Central memory CD8-positive, alpha-beta T cell (primary cell): ENCODE data around the gene USP11.

Experiments used
- ATAC-seq: fragments of 150-1000 bp; cut with Tn5 transposase; replicated peaks from 2 replicates; pipeline ENCODE4 v1.10.0; 2022; ENCODE audit warnings: mild to moderate bottlenecking, moderate FRiP score, moderate number of reproducible peaks; ENCODE audit not compliant: poor library complexity, severe bottlenecking; ENCODE audit errors: extremely low read depth
- DNase-seq, 2 donors: peaks; one replicate each; pipeline ENCODE4 v3.0.0; 2021; ENCODE audit warnings: low spot score in 2 of 2
- H3K27ac Mint-ChIP-seq: one replicate; pipeline ENCODE4 v1.8.0; 2022; ENCODE audit warnings: low read depth, mild to moderate bottlenecking, moderate library complexity, mixed read lengths
- H3K27me3 Mint-ChIP-seq: one replicate; pipeline ENCODE4 v1.8.0; 2022; ENCODE audit warnings: mixed read lengths
- H3K36me3 Mint-ChIP-seq: one replicate; pipeline ENCODE4 v1.8.0; 2022; ENCODE audit warnings: mild to moderate bottlenecking, moderate library complexity, mixed read lengths; ENCODE audit not compliant: insufficient read depth
- H3K4me1 Mint-ChIP-seq: one replicate; pipeline ENCODE4 v1.8.0; 2022; ENCODE audit warnings: mixed read lengths
- H3K4me3 Mint-ChIP-seq: one replicate; pipeline ENCODE4 v1.8.0; 2022; ENCODE audit warnings: mild to moderate bottlenecking, moderate library complexity, mixed read lengths
- H3K9me3 Mint-ChIP-seq: one replicate; pipeline ENCODE4 v1.8.0; 2022; ENCODE audit warnings: mixed read lengths

USP11 gene

GRCh38 chrX:47232803-47233332 is at the start of gene USP11:
Gene USP11, plus strand, starts transcription at chrX:47233009. Its CDS starts 35 bp downstream, at chrX:47233044.
- Mint-ChIP-seq H3K4me3 (peak within 1 kb of the TSS; percentile 93), H3K27ac (peak within 1 kb of the TSS; percentile 100), H3K27me3 (no peaks in the 10 kb centered on the region), H3K9me3 (no peaks in the 10 kb centered on the region), H3K36me3 (peaks cover 32% of the 10 kb centered on the region), H3K4me1 (peaks cover 20% of the 10 kb centered on the region)
- peak; percentile 36 to 37 for DNase-seq
- ATAC-seq: peak; percentile 33

DNA sequence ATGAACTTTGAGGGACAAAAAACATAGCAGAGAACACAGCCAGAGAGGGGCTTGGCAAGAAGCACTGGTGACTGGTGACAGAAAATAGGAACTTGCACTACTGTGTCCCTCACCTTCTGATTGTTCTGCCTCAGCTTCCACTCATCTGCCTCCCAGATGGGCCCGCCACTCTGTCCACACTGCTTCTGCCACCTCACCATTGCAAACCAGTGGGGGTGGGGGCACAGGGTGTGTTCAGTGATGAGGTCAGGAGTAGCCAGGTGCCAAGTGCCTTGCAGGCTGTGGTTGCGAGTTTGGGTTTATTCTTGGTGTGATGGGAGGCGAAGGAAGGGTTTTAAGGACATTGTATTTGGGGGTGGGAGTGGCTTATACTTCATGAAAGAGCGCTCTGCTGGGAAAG is 48.3 kb upstream of the USP11 start:
- Mint-ChIP-seq H3K4me3 (no peak overlapping the region), H3K27me3 (no peaks in the 10 kb centered on the region), H3K27ac (no peak overlapping the region), H3K36me3 (peaks cover 23% of the 10 kb centered on the region), H3K4me1 (no peaks in the 10 kb centered on the region), H3K9me3 (no peaks in the 10 kb centered on the region)
- ATAC-seq: no peak
- DNase-seq: no peak

DNA sequence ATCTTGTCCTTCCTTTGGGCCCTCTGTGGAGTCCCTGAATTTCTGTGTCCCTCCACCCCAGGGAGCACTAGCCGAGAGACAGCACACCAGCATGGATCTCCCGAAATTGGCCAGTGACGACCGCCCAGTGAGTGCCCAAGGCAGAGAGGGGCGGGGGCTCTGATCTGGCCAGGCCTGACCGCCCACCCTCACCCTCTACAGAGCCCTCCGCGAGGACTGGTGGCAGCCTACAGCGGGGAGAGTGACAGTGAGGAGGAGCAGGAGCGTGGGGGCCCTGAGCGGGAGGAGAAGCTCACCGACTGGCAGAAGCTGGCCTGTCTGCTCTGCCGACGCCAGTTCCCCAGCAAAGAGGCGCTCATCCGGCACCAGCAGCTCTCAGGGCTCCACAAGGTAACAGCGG is 47.6 kb upstream of the USP11 start:
- no peaks in the 10 kb centered on the region for H3K9me3 Mint-ChIP-seq
- no peaks in the 10 kb centered on the region for H3K27me3 Mint-ChIP-seq
- ATAC-seq (no peak), DNase-seq (no peak)
- H3K4me1 Mint-ChIP-seq: no peaks in the 10 kb centered on the region
- peaks cover 23% of the 10 kb centered on the region for H3K36me3 Mint-ChIP-seq
- H3K4me3 Mint-ChIP-seq: no peak overlapping the region
- no peak overlapping the region for H3K27ac Mint-ChIP-seq

DNA sequence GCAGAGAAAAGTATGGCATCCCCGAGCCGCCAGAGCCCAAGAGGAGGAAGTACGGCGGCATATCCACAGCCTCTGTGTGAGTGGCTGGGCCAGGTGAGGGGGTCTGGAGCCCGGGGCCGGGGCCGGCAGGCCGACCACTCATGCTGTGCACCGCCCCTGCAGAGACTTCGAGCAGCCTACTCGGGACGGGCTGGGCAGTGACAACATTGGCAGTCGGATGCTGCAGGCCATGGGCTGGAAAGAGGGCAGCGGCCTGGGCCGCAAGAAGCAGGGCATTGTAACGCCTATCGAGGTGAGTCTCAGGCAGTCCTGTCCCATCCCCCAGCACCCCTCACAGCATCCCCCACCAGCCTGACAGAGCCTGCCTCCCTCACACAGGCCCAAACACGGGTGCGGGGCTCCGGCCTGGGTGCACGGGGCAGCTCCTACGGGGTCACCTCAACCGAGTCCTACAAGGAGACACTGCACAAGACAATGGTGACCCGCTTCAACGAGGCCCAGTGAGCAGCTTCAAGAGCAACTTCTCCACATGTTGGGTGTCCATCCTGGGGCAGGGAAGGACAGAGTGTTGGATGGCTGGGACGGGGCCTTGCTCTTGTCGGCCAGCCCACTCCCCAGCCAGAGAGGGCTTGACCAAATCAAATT is 46.6 kb upstream of the USP11 start:
- Mint-ChIP-seq H3K27me3 (no peaks in the 10 kb centered on the region), H3K4me1 (peaks cover 8% of the 10 kb centered on the region), H3K4me3 (no peak overlapping the region), H3K9me3 (no peaks in the 10 kb centered on the region), H3K27ac (no peak overlapping the region), H3K36me3 (peaks cover 19% of the 10 kb centered on the region)
- DNase-seq (no peak), ATAC-seq (no peak)

GRCh38 chrX:47187106-47187677 is 45.6 kb upstream of the USP11 start:
- peaks cover 8% of the 10 kb centered on the region for H3K4me1 Mint-ChIP-seq
- H3K36me3 Mint-ChIP-seq: peaks cover 13% of the 10 kb centered on the region
- peak overlapping the region; percentile 85 for H3K27ac Mint-ChIP-seq
- DNase-seq: no peak
- H3K9me3 Mint-ChIP-seq: no peaks in the 10 kb centered on the region
- no peak for ATAC-seq
- H3K4me3 Mint-ChIP-seq: no peak overlapping the region
- no peaks in the 10 kb centered on the region for H3K27me3 Mint-ChIP-seq

- Mint-ChIP-seq H3K36me3 (peaks cover 13% of the 10 kb centered on the region), H3K9me3 (no peaks in the 10 kb centered on the region), H3K4me1 (peaks cover 14% of the 10 kb centered on the region), H3K4me3 (no peak overlapping the region), H3K27me3 (no peaks in the 10 kb centered on the region), H3K27ac (no peak overlapping the region)
- DNase-seq (no peak), ATAC-seq (no peak)
These were observed 42.9 kb upstream of the USP11 start for GRCh38 chrX:47189906-47190305.

GRCh38 chrX:47190445-47191269 is 42.2 kb upstream of the USP11 start:
- H3K27ac Mint-ChIP-seq: peak overlapping the region; percentile 97
- peaks cover 9% of the 10 kb centered on the region for H3K36me3 Mint-ChIP-seq
- DNase-seq (peak; percentile 39 to 65), ATAC-seq (peak; percentile 75)
- no peaks in the 10 kb centered on the region for H3K9me3 Mint-ChIP-seq
- H3K27me3 Mint-ChIP-seq: no peaks in the 10 kb centered on the region
- peaks cover 21% of the 10 kb centered on the region for H3K4me1 Mint-ChIP-seq
- peak overlapping the region; percentile 93 for H3K4me3 Mint-ChIP-seq

GRCh38 chrX:47191331-47191730 is 41.5 kb upstream of the USP11 start:
- peak overlapping the region; percentile 97 for H3K27ac Mint-ChIP-seq
- H3K4me1 Mint-ChIP-seq: peaks cover 28% of the 10 kb centered on the region
- H3K4me3 Mint-ChIP-seq: peak overlapping the region; percentile 93
- no peaks in the 10 kb centered on the region for H3K9me3 Mint-ChIP-seq
- H3K27me3 Mint-ChIP-seq: no peaks in the 10 kb centered on the region
- peak; percentile 15 to 24 for DNase-seq
- peaks cover 12% of the 10 kb centered on the region for H3K36me3 Mint-ChIP-seq
- ATAC-seq: peak; percentile 35

- Mint-ChIP-seq H3K4me1 (peaks cover 34% of the 10 kb centered on the region), H3K27ac (no peak overlapping the region), H3K4me3 (peak overlapping the region; percentile 93), H3K9me3 (no peaks in the 10 kb centered on the region), H3K36me3 (peaks cover 12% of the 10 kb centered on the region), H3K27me3 (no peaks in the 10 kb centered on the region)
- ATAC-seq (no peak), DNase-seq (no peak)
These were observed 40.9 kb upstream of the USP11 start for GRCh38 chrX:47191806-47192401.

DNA sequence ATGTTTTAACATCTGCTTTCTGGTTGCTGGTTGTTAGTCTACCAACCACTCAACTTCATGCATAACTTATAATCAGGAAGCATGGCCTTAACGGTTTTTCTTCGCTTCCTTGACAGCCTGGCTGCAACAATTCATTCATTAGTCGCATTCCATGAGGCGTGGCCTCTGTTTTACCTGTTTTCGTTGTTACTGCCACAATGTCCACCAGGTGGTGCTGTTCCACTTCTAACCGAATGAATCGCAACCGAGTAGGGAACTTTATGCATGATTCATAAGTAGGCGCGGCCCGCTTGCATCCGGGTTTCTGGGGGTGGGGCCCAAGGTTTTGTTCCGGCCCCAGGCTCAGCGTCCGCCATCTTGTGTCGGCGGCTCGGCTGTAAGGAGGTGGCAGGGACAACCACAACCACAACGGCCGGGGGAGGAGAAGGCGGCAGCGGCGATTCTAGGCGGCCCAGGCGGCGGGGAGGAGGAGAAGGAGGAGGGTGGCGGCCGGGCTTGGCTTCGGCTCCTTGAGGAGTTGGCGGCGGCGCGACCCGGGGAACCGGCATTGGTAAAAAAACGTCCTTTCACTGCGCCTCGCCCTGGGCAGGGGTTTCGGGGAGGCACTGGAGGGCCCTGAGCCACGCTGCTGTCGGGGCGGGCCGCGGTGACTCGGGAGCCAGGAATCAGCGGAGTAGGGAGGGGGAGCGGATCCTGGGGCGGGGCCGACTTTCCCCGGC is 39.2 kb upstream of the USP11 start, which contains the start of gene UBA1:
TSS of gene UBA1 (plus strand) at position 355 of the 719 bp plus-strand sequence. CDS start 4,974 bp downstream, outside the sequence.
- DNase-seq: peak; percentile 80 to 90
- Mint-ChIP-seq H3K4me3 (peak within 1 kb of the TSS; percentile 93), H3K27ac (peak within 1 kb of the TSS; percentile 97), H3K27me3 (no peaks in the 10 kb centered on the region), H3K36me3 (peaks cover 20% of the 10 kb centered on the region), H3K4me1 (peaks cover 46% of the 10 kb centered on the region), H3K9me3 (no peaks in the 10 kb centered on the region)
- ATAC-seq: peak; percentile 81

DNA sequence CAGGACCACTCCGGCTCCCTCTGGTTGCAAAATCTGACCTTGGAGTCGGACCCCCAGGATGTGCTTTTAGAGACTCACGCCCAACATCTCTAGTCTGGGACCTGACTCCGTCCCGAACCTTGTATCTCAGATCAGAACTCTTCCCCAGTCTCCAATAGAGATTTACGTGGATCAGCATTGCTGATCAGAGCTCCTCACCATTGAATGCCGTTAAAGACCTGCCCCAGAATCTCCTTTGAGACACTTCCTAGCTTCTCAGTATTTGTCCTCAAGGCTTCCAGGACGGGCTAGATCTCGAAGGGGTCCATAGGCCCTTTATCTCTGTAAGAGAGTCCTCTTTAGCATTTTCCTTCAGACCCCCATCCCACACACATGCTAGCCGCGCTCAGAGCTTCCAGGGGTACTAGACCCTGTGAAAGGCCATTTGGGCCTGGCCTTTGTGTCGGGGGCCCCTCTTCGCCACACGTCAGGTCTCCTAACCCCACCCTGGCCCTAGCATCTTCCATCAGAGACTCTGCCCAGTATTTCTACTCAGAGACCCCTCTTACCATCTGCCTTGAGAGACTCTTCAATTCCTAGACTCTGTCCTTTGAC is 38.5 kb upstream of the USP11 start:
- Mint-ChIP-seq H3K36me3 (peaks cover 23% of the 10 kb centered on the region), H3K4me3 (peak overlapping the region; percentile 93), H3K27me3 (no peaks in the 10 kb centered on the region), H3K9me3 (no peaks in the 10 kb centered on the region), H3K27ac (peak overlapping the region; percentile 97), H3K4me1 (peaks cover 49% of the 10 kb centered on the region)
- DNase-seq: no peak
- ATAC-seq: no peak
